GM18499 (cell line): ENCODE data around the gene ITGB3.
A peak's percentile ranks its signal among the peaks of the same experiment; 100 is the strongest.

Experiments
- ATAC-seq: cut with Tn5 transposase; IDR thresholded peaks from one replicate; pipeline ENCODE4 v1.9.1; 2021; ENCODE audit warnings: moderate number of reproducible peaks; ENCODE audit not compliant: insufficient read depth, unreplicated experiment

Gene ITGB3

GRCh38 chr17:47295037-47295873 lies 41.6 kb downstream of the ITGB3 start:
- no peak for ATAC-seq

DNA sequence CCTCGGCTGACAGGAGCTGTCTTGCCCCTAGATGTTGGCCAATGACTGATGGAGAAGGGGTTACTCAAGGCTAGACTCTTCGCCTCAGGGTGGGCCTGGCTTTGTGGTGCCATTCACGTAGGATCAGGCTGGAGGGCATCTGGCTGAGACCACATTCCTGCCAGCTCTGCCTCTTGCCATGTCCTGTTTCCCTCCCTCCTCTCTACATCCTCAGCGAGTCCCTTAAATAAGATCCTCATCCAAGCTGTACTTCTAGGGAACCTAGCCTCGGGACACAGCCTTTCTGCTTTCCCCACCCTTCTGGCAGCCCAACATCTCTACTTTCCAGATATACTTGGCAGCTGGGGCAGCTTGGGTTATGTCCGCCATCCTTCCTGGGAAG lies 42.2 kb downstream of the ITGB3 start:
- no peak for ATAC-seq

- no peak for ATAC-seq
Measured at GRCh38 chr17:47297661-47298400, 44.2 kb downstream of the ITGB3 start.

- no peak for ATAC-seq
Measured at GRCh38 chr17:47298712-47299111, 45.1 kb downstream of the ITGB3 start.

DNA sequence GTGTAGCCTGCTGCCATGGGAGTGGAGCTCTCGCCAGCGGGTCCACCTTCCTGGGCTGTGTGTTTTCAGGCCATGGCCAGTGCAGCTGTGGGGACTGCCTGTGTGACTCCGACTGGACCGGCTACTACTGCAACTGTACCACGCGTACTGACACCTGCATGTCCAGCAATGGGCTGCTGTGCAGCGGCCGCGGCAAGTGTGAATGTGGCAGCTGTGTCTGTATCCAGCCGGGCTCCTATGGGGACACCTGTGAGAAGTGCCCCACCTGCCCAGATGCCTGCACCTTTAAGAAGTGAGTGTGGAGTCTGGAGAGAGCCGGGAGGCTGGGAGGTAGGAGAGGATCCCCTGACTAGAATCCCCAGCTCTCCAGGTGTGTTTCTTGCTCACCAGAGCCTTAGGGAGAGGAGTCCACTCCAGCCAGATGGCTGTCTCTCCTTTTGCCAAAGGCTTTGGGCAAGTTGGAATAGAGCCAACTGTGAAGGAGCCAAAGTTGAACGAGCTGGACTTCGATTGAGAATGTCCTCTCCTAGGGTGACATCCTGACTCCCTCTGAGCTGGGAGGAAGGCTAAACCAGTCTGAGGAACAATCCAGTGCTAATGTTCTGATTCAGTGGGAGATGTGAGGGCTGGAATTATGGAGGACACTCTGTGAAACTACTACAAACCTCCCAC lies 45.7 kb downstream of the ITGB3 start:
- ATAC-seq, result no peak

DNA sequence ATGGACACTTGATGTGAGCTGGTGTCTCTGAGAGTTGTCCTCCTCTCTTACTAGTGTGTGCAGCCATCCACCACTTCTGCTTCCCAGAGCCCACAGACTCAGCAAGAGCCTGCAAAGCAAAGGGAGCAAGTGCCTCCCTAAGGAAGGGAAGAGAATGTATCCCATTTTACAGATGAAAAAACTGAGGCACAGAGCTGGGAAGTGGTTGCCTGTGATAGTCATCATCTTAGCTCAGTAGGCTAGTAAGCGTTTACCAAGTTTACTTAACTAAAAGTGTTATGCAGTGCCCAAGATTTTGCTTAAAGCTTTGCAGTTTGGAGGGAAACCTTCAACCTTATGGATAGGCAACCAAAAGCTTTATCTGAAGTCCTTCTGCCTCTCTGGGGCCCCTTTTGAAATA lies 47.1 kb downstream of the ITGB3 start:
- no peak for ATAC-seq

- ATAC-seq, result no peak
Measured at GRCh38 chr17:47301161-47301560, 47.5 kb downstream of the ITGB3 start.

DNA sequence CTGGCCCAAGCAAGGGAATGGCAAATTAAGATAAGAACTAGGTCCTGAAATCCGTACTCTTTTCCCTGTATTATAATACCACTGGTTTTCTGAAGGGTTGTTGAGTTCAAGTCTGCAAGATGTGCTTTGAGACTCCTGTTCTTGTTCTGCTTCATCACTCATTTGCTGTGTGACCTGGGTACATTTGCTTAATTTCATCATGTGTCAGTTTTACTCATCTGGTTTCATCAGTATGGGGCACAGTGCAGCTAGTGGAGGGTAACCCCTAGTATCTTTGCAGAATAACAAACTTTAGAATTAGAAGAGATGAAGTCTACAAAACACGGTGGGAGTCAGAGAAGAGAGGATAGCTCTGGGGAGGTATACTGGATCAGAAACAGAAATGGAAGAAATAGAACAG lies 48.2 kb downstream of the ITGB3 start:
- ATAC-seq, result no peak

GRCh38 chr17:47304186-47304585 lies 50.6 kb downstream of the ITGB3 start:
- no peak for ATAC-seq

DNA sequence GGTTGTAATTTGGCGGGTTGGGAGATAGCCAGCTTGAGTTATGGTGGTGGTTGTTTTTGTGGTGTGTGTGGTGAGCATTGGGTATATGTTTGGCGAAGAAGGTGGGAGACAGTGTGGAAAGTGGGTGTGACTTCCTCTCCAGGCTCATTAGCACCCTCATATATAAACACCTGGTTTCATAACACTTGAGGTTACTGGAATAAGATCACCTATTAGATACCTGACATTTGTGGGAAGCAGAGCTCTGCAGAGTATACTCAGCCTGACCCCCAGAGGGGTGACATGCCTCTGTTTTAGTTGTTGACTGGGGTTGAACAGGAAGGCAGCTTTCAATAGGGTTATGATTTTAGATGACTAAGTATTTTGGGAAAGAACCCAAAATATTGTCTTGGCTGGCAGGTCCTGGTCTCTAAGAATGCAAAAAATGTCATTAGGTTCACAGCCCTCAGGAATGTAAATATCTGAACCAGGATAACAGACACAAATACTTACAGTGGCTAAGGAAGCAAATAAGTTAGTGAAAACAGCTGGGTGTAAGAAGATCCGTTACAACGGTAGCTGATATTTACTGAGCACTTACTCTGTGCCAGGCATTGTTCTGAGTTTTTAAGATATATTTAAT lies 51.8 kb downstream of the ITGB3 start:
- no peak for ATAC-seq

DNA sequence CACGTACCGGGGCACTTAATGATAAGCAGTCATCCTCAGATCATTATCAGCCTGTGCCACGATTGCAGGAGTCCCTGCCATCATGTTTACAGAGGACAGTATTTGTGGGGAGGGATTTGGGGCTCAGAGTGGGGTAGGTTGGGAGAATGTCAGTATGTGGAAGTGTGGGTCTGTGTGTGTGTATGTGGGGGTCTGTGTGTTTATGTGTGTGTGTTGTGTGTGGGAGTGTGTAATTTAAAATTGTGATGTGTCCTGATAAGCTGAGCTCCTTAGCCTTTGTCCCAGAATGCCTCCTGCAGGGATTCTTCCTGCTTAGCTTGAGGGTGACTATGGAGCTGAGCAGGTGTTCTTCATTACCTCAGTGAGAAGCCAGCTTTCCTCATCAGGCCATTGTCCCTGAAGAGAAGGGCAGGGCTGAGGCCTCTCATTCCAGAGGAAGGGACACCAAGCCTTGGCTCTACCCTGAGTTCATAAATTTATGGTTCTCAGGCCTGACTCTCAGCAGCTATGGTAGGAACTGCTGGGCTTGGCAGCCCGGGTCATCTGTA lies 56.6 kb downstream of the ITGB3 start:
- no peak for ATAC-seq

DNA sequence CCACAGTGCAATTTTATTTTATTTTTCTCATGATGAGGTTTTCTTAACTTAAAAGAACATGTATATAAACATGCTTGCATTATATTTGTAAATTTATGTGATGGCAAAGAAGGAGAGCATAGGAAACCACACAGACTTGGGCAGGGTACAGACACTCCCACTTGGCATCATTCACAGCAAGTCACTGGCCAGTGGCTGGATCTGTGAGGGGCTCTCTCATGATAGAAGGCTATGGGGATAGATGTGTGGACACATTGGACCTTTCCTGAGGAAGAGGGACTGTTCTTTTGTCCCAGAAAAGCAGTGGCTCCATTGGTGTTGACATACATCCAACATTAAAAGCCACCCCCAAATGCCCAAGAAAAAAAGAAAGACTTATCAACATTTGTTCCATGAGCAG lies 57.8 kb downstream of the ITGB3 start:
- no peak for ATAC-seq

DNA sequence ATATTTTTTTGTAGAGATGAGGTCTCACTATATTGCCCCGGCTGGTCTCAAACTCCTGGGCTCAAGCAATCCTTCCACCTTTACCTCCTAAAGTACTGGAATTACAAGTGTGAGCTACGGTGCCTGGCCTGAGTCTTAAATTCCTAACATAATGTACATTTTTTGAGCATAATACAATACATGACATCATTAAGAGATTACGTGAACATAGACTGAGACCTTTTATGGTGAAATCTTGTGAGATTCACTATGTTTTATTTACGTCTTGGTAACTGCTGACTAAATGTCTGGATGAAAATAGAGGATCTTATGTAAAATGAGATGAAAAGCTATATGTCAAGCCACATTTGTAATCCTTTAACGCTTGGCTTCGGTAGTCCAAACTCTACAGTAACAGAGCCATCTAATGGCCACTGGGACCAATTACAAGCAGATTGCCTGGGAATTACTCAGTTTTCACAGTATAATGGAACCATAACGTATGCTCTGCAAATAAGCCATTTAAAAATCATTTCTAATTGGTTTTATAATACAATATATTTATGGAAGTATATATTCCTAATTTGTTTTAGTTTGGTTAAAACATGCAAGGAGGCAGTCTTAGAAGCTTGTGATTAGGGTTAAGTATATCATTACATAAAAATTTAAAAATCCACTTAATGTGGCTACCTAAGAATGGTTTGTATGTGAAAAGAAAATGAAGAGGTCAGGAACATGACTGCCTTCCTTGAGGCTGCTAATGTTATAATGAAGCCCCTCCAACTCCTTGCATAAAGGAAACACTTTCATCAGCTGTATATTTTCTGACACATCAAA lies 62.0 kb downstream of the ITGB3 start:
- no peak for ATAC-seq

- ATAC-seq, result no peak
Measured at GRCh38 chr17:47316311-47316710, 62.7 kb downstream of the ITGB3 start.

DNA sequence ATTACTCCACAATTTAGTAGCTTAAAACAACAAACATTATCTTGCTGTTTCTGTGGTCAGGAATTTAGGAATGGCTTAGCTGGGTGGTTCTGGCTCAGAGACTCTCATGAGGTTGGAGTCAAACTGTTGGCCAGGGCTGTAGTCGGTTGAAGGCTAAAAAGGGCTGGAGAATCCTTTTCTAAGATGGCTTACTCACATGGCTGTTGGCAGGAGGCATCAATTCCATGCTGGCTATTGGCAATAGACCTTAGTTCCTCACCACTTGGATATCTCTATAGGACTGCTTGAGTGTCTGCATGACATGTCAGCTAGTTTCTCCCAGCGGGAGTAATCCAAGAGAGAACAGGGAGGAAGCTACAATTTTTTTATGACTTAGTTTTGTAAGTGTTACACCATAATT lies 63.5 kb downstream of the ITGB3 start:
- ATAC-seq, result no peak

DNA sequence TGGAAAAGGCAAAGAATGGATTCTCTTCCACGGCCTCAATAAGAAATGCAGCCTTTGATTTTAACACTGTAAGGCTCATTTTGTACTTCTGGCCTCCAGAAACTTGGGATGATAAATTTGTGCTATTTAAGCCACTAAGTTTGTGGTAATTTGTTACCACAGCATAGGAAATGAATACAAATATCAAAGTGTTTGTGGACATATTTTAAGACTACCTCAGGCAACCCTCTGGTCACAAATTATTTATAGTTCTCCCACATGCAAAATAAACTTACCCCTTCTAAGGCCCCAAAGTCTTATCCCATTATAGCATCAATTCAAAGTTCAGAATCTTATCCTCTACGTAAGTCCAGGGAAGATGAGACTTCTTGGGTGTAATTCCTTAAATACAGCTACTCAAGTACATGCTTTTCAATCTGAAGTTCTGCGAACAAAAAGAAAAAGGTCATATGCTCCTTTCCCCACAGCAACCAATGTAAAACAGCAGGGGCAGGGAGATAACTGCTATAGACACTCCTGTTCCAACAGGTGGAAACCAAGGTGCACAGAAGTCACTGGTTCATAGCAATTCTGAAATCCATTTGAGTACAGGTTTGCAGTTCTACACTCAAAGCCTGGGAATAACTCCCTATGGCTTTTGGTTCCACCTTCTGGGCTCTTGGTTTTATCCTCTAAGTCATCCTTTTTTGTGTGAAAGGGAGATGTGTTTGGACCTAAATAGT lies 64.7 kb downstream of the ITGB3 start:
- ATAC-seq, result no peak

DNA sequence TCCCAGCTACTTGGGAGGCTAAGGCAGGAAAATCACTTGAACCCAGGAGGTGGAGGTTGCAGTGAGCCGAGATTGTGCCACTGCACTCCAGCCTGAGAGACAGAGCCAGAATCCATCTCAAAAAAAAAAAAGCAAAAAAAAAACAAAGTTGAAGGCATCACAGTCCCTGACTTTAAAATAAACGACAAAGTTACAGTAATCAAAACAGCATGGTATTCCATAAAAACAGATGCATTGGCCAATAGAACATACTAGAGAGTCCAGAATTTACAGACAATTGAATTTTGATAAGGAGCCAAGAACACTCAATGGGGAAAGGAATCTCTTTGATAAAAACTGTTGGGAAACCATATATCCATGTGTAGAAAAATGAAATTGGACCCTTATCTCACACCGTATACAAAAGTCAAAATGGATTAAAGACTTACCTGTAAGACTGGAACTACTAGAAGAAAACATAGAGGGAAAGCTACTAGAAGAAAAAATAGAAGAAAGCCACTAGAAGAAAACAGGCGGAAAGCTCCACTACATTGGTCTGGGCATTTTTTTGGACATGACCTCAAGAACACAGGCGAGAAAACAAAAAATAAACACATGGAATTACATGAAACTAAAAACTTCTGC lies 67.4 kb downstream of the ITGB3 start:
- no peak for ATAC-seq

DNA sequence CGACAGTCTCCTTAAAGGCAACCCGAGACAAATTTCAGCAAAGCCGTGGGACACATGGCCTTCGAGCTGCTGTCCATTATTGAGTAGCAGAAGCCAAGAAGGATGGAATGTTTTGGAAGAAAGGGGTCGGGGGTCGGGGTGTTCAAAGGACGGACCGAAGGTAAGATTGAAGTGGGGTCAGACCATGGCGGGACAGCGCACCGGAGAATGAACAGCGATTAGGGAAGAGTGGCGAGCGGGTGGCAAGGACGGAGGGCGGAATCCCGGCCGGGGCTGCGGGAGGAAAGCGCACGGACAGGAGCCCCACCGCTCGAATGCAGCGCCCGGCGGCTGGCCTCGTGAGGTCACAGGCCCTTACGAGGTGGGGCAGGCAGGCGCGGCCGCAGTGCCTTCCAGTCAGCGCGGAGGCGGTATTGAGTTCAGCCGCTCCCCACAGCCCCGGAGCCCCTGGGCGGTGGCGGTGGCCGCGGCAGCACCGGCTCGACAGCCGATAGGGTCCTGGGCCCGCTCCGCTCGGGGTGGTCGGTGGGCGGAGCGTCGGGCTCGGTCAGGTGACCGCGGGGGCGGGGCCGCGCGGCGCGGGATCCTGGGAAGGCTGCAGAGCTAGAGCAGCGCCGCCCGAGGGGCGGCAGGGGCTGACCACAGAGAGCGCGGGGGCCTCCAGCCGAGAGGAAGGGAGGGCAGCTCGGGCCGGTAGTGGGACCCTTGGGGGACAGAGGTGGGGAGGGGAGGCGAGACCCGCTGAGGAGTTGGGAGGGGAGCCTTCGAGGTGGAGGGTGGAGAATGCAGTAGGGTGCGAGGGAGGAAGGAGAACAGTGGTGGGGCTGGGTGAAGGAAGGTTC lies 70.0 kb downstream of the ITGB3 start, which contains the start of gene EFCAB13:
TSS of gene EFCAB13 (plus strand) at position 574 of the 842 bp plus-strand sequence. CDS start 4,399 bp downstream, outside the sequence.
- peak; percentile 61 for ATAC-seq
